ENCODE measurements around the gene AKAP6. TPM values are rescaled to one million over a fixed set of nuclear protein-coding genes. Genes with fewer than 3 reads are reported as not detected.

The AKAP6 gene
- total RNA-seq, 2 experiments from 2014 or later, result 2.0 to 2.4 TPM

- no peaks in the 10 kb centered on the region for H3K9me3 Mint-ChIP-seq
- H3K36me3 Mint-ChIP-seq (ENCODE audit: low read depth), result peaks cover 3% of the 10 kb centered on the region
- CTCF ChIA-PET, result no interaction called here
- intact Hi-C loops (cut with micrococcal nuclease), result no loop called here
- H3K4me3 Mint-ChIP-seq, result no peak overlapping the region
- no peaks in the 10 kb centered on the region for H3K4me1 Mint-ChIP-seq (ENCODE audit: low read depth)
- no peaks in the 10 kb centered on the region for H3K27me3 Mint-ChIP-seq (ENCODE audit: low read depth)
- H3K27ac Mint-ChIP-seq, result no peak overlapping the region
- DNase-seq, result no peak
These were observed 491.1 kb downstream of the AKAP6 start for GRCh38 chr14:32820181-32820580.

GRCh38 chr14:32820682-32821081 lies 491.6 kb downstream of the AKAP6 start:
- Mint-ChIP-seq H3K4me3 (no peak overlapping the region), H3K36me3 (ENCODE audit: low read depth) (peaks cover 3% of the 10 kb centered on the region), H3K27ac (no peak overlapping the region), H3K9me3 (no peaks in the 10 kb centered on the region), H3K27me3 (ENCODE audit: low read depth) (no peaks in the 10 kb centered on the region), H3K4me1 (ENCODE audit: low read depth) (no peaks in the 10 kb centered on the region)
- DNase-seq, result no peak
- CTCF ChIA-PET, result no interaction called here
- intact Hi-C loops (cut with micrococcal nuclease), result no loop called here

- Mint-ChIP-seq H3K4me1 (ENCODE audit: low read depth) (no peaks in the 10 kb centered on the region), H3K4me3 (no peak overlapping the region), H3K27ac (no peak overlapping the region), H3K9me3 (no peaks in the 10 kb centered on the region), H3K36me3 (ENCODE audit: low read depth) (peaks cover 3% of the 10 kb centered on the region), H3K27me3 (ENCODE audit: low read depth) (no peaks in the 10 kb centered on the region)
- DNase-seq, result no peak
- intact Hi-C loops (cut with micrococcal nuclease), result no loop called here
- CTCF ChIA-PET, result no interaction called here
These were observed 493.0 kb downstream of the AKAP6 start for GRCh38 chr14:32821964-32822653.

GRCh38 chr14:32823706-32824105 lies 494.6 kb downstream of the AKAP6 start:
- Mint-ChIP-seq H3K4me3 (no peak overlapping the region), H3K36me3 (ENCODE audit: low read depth) (peaks cover 3% of the 10 kb centered on the region), H3K9me3 (no peaks in the 10 kb centered on the region), H3K27me3 (ENCODE audit: low read depth) (no peaks in the 10 kb centered on the region), H3K4me1 (ENCODE audit: low read depth) (no peaks in the 10 kb centered on the region), H3K27ac (no peak overlapping the region)
- CTCF ChIA-PET, result no interaction called here
- DNase-seq, result no peak
- intact Hi-C loops (cut with micrococcal nuclease), result no loop called here

- H3K36me3 Mint-ChIP-seq (ENCODE audit: low read depth), result peaks cover 3% of the 10 kb centered on the region
- no peaks in the 10 kb centered on the region for H3K4me1 Mint-ChIP-seq (ENCODE audit: low read depth)
- H3K27me3 Mint-ChIP-seq (ENCODE audit: low read depth), result no peaks in the 10 kb centered on the region
- intact Hi-C loops (cut with micrococcal nuclease), result no loop called here
- no peaks in the 10 kb centered on the region for H3K9me3 Mint-ChIP-seq
- H3K27ac Mint-ChIP-seq, result no peak overlapping the region
- H3K4me3 Mint-ChIP-seq, result no peak overlapping the region
- DNase-seq, result no peak
- CTCF ChIA-PET, result no interaction called here
These were observed 495.1 kb downstream of the AKAP6 start for GRCh38 chr14:32824195-32824594.

- H3K27me3 Mint-ChIP-seq (ENCODE audit: low read depth), result no peaks in the 10 kb centered on the region
- H3K4me1 Mint-ChIP-seq (ENCODE audit: low read depth), result no peaks in the 10 kb centered on the region
- CTCF ChIA-PET, result no interaction called here
- H3K4me3 Mint-ChIP-seq, result no peak overlapping the region
- no peak overlapping the region for H3K27ac Mint-ChIP-seq
- H3K36me3 Mint-ChIP-seq (ENCODE audit: low read depth), result peaks cover 3% of the 10 kb centered on the region
- intact Hi-C loops (cut with micrococcal nuclease), result no loop called here
- DNase-seq, result no peak
- no peaks in the 10 kb centered on the region for H3K9me3 Mint-ChIP-seq
These were observed 496.0 kb downstream of the AKAP6 start for GRCh38 chr14:32825058-32825457.

GRCh38 chr14:32826404-32827082 lies 497.4 kb downstream of the AKAP6 start:
- no peak overlapping the region for H3K27ac Mint-ChIP-seq
- no peak overlapping the region for H3K4me3 Mint-ChIP-seq
- DNase-seq, result no peak
- no peaks in the 10 kb centered on the region for H3K9me3 Mint-ChIP-seq
- no peaks in the 10 kb centered on the region for H3K4me1 Mint-ChIP-seq (ENCODE audit: low read depth)
- intact Hi-C loops (cut with micrococcal nuclease), result no loop called here
- no peaks in the 10 kb centered on the region for H3K27me3 Mint-ChIP-seq (ENCODE audit: low read depth)
- no peaks in the 10 kb centered on the region for H3K36me3 Mint-ChIP-seq (ENCODE audit: low read depth)
- CTCF ChIA-PET, result interaction anchor here (1.0 kb wide), 1 partner anchor 14 kb away, joined by 3 read pairs; no protein-coding TSS in a partner anchor

- CTCF ChIA-PET, result no interaction called here
- Mint-ChIP-seq H3K27me3 (ENCODE audit: low read depth) (no peaks in the 10 kb centered on the region), H3K4me1 (ENCODE audit: low read depth) (no peaks in the 10 kb centered on the region), H3K9me3 (no peaks in the 10 kb centered on the region), H3K4me3 (no peak overlapping the region), H3K27ac (no peak overlapping the region), H3K36me3 (ENCODE audit: low read depth) (no peaks in the 10 kb centered on the region)
- no peak for DNase-seq
- intact Hi-C loops (cut with micrococcal nuclease), result no loop called here
These were observed 498.4 kb downstream of the AKAP6 start for GRCh38 chr14:32827514-32827913.

GRCh38 chr14:32835924-32836323 lies 506.8 kb downstream of the AKAP6 start:
- H3K27ac Mint-ChIP-seq, result no peak overlapping the region
- intact Hi-C loops (cut with micrococcal nuclease), result no loop called here

GRCh38 chr14:32841698-32842097 lies 512.6 kb downstream of the AKAP6 start:
- no peak overlapping the region for H3K27ac Mint-ChIP-seq
- H3K9me3 Mint-ChIP-seq, result peaks cover 3% of the 10 kb centered on the region
- intact Hi-C loops (cut with micrococcal nuclease), result no loop called here
- no peaks in the 10 kb centered on the region for H3K4me1 Mint-ChIP-seq (ENCODE audit: low read depth)
- H3K4me3 Mint-ChIP-seq, result no peak overlapping the region
- DNase-seq, result no peak
- CTCF ChIA-PET, result no interaction called here
- no peaks in the 10 kb centered on the region for H3K36me3 Mint-ChIP-seq (ENCODE audit: low read depth)
- H3K27me3 Mint-ChIP-seq (ENCODE audit: low read depth), result peaks cover 4% of the 10 kb centered on the region

More at GRCh38 chr14:32835924-32836323, 506.8 kb downstream of the AKAP6 start:
- H3K27me3 Mint-ChIP-seq (ENCODE audit: low read depth), result no peaks in the 10 kb centered on the region
- CTCF ChIA-PET, result no interaction called here
- H3K9me3 Mint-ChIP-seq, result peaks cover 3% of the 10 kb centered on the region
- no peaks in the 10 kb centered on the region for H3K4me1 Mint-ChIP-seq (ENCODE audit: low read depth)
- H3K4me3 Mint-ChIP-seq, result no peak overlapping the region
- H3K36me3 Mint-ChIP-seq (ENCODE audit: low read depth), result no peaks in the 10 kb centered on the region
- DNase-seq, result no peak

GRCh38 chr14:32846821-32847365 lies 517.8 kb downstream of the AKAP6 start:
- intact Hi-C loops (cut with micrococcal nuclease), result no loop called here
- CTCF ChIA-PET, result no interaction called here
- peaks cover 4% of the 10 kb centered on the region for H3K27me3 Mint-ChIP-seq (ENCODE audit: low read depth)
- no peak for DNase-seq
- H3K36me3 Mint-ChIP-seq (ENCODE audit: low read depth), result no peaks in the 10 kb centered on the region
- peaks cover 4% of the 10 kb centered on the region for H3K9me3 Mint-ChIP-seq
- H3K4me3 Mint-ChIP-seq, result no peak overlapping the region
- no peaks in the 10 kb centered on the region for H3K4me1 Mint-ChIP-seq (ENCODE audit: low read depth)
- no peak overlapping the region for H3K27ac Mint-ChIP-seq

- Mint-ChIP-seq H3K4me1 (ENCODE audit: low read depth) (no peaks in the 10 kb centered on the region), H3K27ac (no peak overlapping the region), H3K9me3 (peaks cover 5% of the 10 kb centered on the region), H3K4me3 (no peak overlapping the region), H3K27me3 (ENCODE audit: low read depth) (peaks cover 4% of the 10 kb centered on the region), H3K36me3 (ENCODE audit: low read depth) (no peaks in the 10 kb centered on the region)
- intact Hi-C loops (cut with micrococcal nuclease), result no loop called here
- no peak for DNase-seq
- CTCF ChIA-PET, result interaction anchor here (0.5 to 0.6 kb wide), 2 partner anchors 120 to 1477 kb away, joined by 4 read pairs; no protein-coding TSS in a partner anchor
These were observed 518.8 kb downstream of the AKAP6 start for GRCh38 chr14:32847867-32848266.

GRCh38 chr14:32865827-32866376 lies 536.8 kb downstream of the AKAP6 start:
- Mint-ChIP-seq H3K4me3 (no peak overlapping the region), H3K9me3 (peaks cover 3% of the 10 kb centered on the region), H3K36me3 (ENCODE audit: low read depth) (no peaks in the 10 kb centered on the region), H3K27ac (no peak overlapping the region), H3K27me3 (ENCODE audit: low read depth) (no peaks in the 10 kb centered on the region), H3K4me1 (ENCODE audit: low read depth) (no peaks in the 10 kb centered on the region)
- no peak for DNase-seq
- CTCF ChIA-PET, result no interaction called here
- intact Hi-C loops (cut with micrococcal nuclease), result no loop called here
